Endothelial cell of umbilical vein (primary cell): ENCODE measurements around the gene MBD5. TPM values are rescaled to one million over a fixed set of nuclear protein-coding genes. Genes with fewer than 3 reads are reported as not detected.

Source experiments
- BruUV-seq: library from RNA; stranded (reverse); fragments of 400-500 nt; replicated peaks from 2 replicates; lab custom pipeline; 2021; lab: Mats Ljungman, UMichigan
- CTCF ChIA-PET: fragments of 300-600, 350-600 bp; sonication (Branson Sonifier 250); formaldehyde crosslinking; loops from one replicate; lab custom pipeline; 2021; ENCODE audit warnings: antibody characterized with exemption, inconsistent platforms; lab: Charles Lee
- POLR2A ChIA-PET: fragments of 300-600, 350-600 bp; sonication (Branson Sonifier 250); formaldehyde crosslinking; loops from one replicate; lab custom pipeline; 2021; ENCODE audit warnings: antibody characterized with exemption, inconsistent platforms; lab: Charles Lee
- DNase-seq: peaks from one replicate; pipeline ENCODE4 v3.0.0-alpha.2; 2011; ENCODE audit warnings: low read depth, low spot score
- FAIRE-seq: peaks from 2 replicates; lab custom pipeline; 2011; peaks lifted over from hg19 to GRCh38; lab: Jason Lieb, UNC
- H2AFZ ChIP-seq: 2 replicates; pipeline ENCODE4 v1.6.0; 2012; ENCODE audit warnings: low read depth, low read length, control low read depth, inconsistent platforms
- H3K27ac ChIP-seq: 2 replicates; pipeline ENCODE4 v1.5.1; 2011; ENCODE audit warnings: low read depth, mild to moderate bottlenecking, control low read depth, low read length, moderate library complexity; ENCODE audit not compliant: insufficient read depth
- H3K27me3 ChIP-seq, 2 experiments: 2 replicates each; pipeline versions ENCODE4 v1.6.0 to v1.6.1; 2011; ENCODE audit warnings: low read length in 2 of 2, mixed read lengths in 1 of 2; ENCODE audit not compliant: control insufficient read depth in 2 of 2, insufficient read depth in 2 of 2
- H3K36me3 ChIP-seq, 2 experiments: 2 replicates in 1 of 2; 3 replicates in 1 of 2; pipeline ENCODE4 v1.5.1; 2011; ENCODE audit warnings: low read length in 2 of 2, mild to moderate bottlenecking in 1 of 2, moderate library complexity in 1 of 2; ENCODE audit not compliant: control insufficient read depth in 2 of 2, insufficient read depth in 2 of 2; ENCODE audit errors: extremely low read depth in 1 of 2
- H3K4me1 ChIP-seq: 3 replicates; pipeline ENCODE4 v1.5.1; 2011; ENCODE audit warnings: mild to moderate bottlenecking, low read length; ENCODE audit not compliant: control insufficient read depth, insufficient read depth; ENCODE audit errors: extremely low read depth
- H3K4me2 ChIP-seq: 2 replicates; pipeline ENCODE4 v1.6.1; 2011; ENCODE audit warnings: low read length, control low read depth, mixed read lengths; ENCODE audit not compliant: insufficient read depth
- H3K4me3 ChIP-seq, 3 experiments: fragments of 200-600 bp in 1 of 3; sonication (generic), shearing (Covaris generic) in 1 of 3; replicated peaks in 1 of 3; 2 replicates each; pipeline ENCODE4 v1.5.1; 2011 to 2016; ENCODE audit warnings: control low read depth in 3 of 3, low read length in 3 of 3, mild to moderate bottlenecking in 2 of 3, inconsistent platforms in 1 of 3, low read depth in 1 of 3, moderate library complexity in 1 of 3; ENCODE audit not compliant: insufficient read depth in 1 of 3
- H3K79me2 ChIP-seq: 2 replicates; pipeline ENCODE4 v1.6.0; 2012; ENCODE audit warnings: low read length, inconsistent platforms; ENCODE audit not compliant: control insufficient read depth, insufficient read depth
- H3K9ac ChIP-seq: replicated peaks from 2 replicates; pipeline ENCODE3; 2011; ENCODE audit warnings: low read length, control low read depth; ENCODE audit not compliant: insufficient read depth; ENCODE audit errors: extremely low read depth
- H3K9me1 ChIP-seq: replicated peaks from 3 replicates; pipeline ENCODE4 v1.6.0; 2011; ENCODE audit warnings: mild to moderate bottlenecking, low read length; ENCODE audit not compliant: control insufficient read depth, insufficient read depth; ENCODE audit errors: extremely low read depth
- H3K9me3 ChIP-seq: replicated peaks from 2 replicates; pipeline ENCODE4 v1.5.1; 2012; ENCODE audit warnings: low read length, inconsistent platforms; ENCODE audit not compliant: control insufficient read depth, insufficient read depth
- H4K20me1 ChIP-seq: replicated peaks from 2 replicates; pipeline ENCODE3; 2011; ENCODE audit warnings: mild to moderate bottlenecking, low read length; ENCODE audit not compliant: control insufficient read depth, insufficient read depth; ENCODE audit errors: extremely low read depth
- EZH2 ChIP-seq: IDR thresholded peaks from 2 replicates; pipeline ENCODE4 v1.6.1; 2012; ENCODE audit warnings: borderline replicate concordance, low read depth, mild to moderate bottlenecking, moderate library complexity, low read length, inconsistent platforms; ENCODE audit not compliant: severe bottlenecking
- FOS ChIP-seq: IDR thresholded peaks from 2 replicates; pipeline ENCODE4 v1.6.1; 2011; ENCODE audit warnings: mild to moderate bottlenecking, low read length, moderate library complexity, borderline replicate concordance; ENCODE audit not compliant: insufficient read depth
- GATA2 ChIP-seq: IDR thresholded peaks from 2 replicates; pipeline ENCODE4 v1.7.0; 2011; ENCODE audit warnings: low read depth, mild to moderate bottlenecking, moderate library complexity, mixed read lengths, low read length; ENCODE audit not compliant: insufficient read length, insufficient read depth
- JUN ChIP-seq: IDR thresholded peaks from 2 replicates; pipeline ENCODE4 v1.6.1; 2011; ENCODE audit warnings: borderline replicate concordance, low read depth; ENCODE audit not compliant: insufficient read length, insufficient read depth
- MYC ChIP-seq: IDR thresholded peaks from one replicate; pipeline ENCODE4 v1.6.1; 2011; ENCODE audit warnings: mild to moderate bottlenecking, low read depth, low read length
- POLR2A ChIP-seq: IDR thresholded peaks from 2 replicates; pipeline ENCODE4 v1.6.1; 2012; ENCODE audit warnings: low read depth, mild to moderate bottlenecking, control low read depth, low read length
- POLR2AphosphoS5 ChIP-seq: IDR thresholded peaks from 2 replicates; pipeline ENCODE4 v1.6.1; 2012; ENCODE audit warnings: low read depth, mild to moderate bottlenecking, control low read depth, low read length, moderate library complexity; ENCODE audit not compliant: insufficient read depth
- dilution Hi-C: fragments of 300-500 bp; cut with MboI; formaldehyde crosslinking; loops from one replicate; pipeline ENCODE4 v1.15.0; 2019; ENCODE audit warnings: low sequenced_read_pairs; ENCODE audit not compliant: extremely low pct_ligation_motif_present
- intact Hi-C: fragments of 100-400 bp; cut with micrococcal nuclease; formaldehyde crosslinking; loops from one replicate; pipeline ENCODE4 v1.10.0; 2022
- polyA plus RNA-seq, 4 experiments: library from polyadenylated mRNA; depleted of rRNA in 3 of 4; stranded (reverse) in 3 of 4; unstranded in 1 of 4; fragments of >200 nt; gene quantifications; 2 replicates each; pipeline versions ENCODE4 v1.2.1 to v1.2.3, GENCODE V29; 2011 to 2012; ENCODE audit warnings: missing spikeins in 1 of 4
- total RNA-seq: library from RNA; stranded (reverse); gene quantifications from 2 replicates; pipeline ENCODE4 v1.2.3, GENCODE V29; 2021
- TF ChIP-seq, protein P1 (sequence below): IDR thresholded peaks from 2 replicates; pipeline ENCODE4 v1.6.1; 2011; ENCODE audit not compliant: insufficient read depth, insufficient read length
- TF ChIP-seq, protein P2 (sequence below), 2 donors: IDR thresholded peaks; 1 replicate in 1 of 2; 2 replicates in 1 of 2; pipeline ENCODE4 v1.5.1; 2011; ENCODE audit warnings: low read length in 2 of 2, mild to moderate bottlenecking in 2 of 2, moderate library complexity in 2 of 2, control low read depth in 1 of 2, inconsistent platforms in 1 of 2, low read depth in 1 of 2; ENCODE audit not compliant: insufficient read depth in 1 of 2; ENCODE audit errors: extremely low read depth in 1 of 2

The MBD5 gene
- total and polyA plus RNA-seq, 2 donors (not counting 3 experiments of a cell fraction or from before 2014, with no cell fraction given) = 11.3 to 37.0 TPM

DNA sequence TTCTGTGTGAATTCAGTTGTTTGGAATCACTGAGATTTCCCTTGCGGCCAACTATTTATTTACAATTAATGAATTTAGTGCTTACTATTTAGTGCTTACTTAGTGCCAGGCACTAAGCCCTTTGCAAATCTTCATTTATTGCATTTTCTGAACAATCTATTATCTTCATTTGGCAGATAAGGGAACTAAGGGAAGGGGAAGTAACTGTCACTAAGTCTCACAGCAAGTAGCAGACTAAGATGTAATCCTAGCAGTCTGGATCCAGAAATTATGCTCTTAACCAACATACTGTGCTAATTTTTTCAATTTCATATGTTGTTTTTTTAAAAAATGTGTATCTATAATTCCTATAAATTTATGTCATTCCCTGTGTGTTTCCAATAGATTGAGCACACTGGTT, 409.2 kb downstream of the MBD5 start:
- CTCF ChIA-PET = no interaction called here
- no peak overlapping the region for H3K27ac ChIP-seq
- no peak overlapping the region for H3K4me3 ChIP-seq
- intact Hi-C loops = no loop called here
- BruUV-seq = no TSS peak
- no peaks in the 10 kb centered on the region for H3K79me2 ChIP-seq
- dilution Hi-C loops = no loop called here
- no peaks in the 10 kb centered on the region for H3K9me1 ChIP-seq
- no peaks in the 10 kb centered on the region for H3K36me3 ChIP-seq
- H3K4me1 ChIP-seq = no peaks in the 10 kb centered on the region
- no peaks in the 10 kb centered on the region for H3K9me3 ChIP-seq
- H3K9ac ChIP-seq = no peak overlapping the region
- DNase-seq (no peak), FAIRE-seq (no peak)
- POLR2A ChIA-PET = no interaction called here
- no peak overlapping the region for H3K4me2 ChIP-seq
- no peaks in the 10 kb centered on the region for H4K20me1 ChIP-seq
- no peak overlapping the region for H2AFZ ChIP-seq
- H3K27me3 ChIP-seq = no peaks in the 10 kb centered on the region
- TF ChIP-seq FOS (no peak), GATA2 (no peak), POLR2A (no peak), JUN (no peak), MYC (no peak), POLR2AphosphoS5 (no peak), EZH2 (no peak)
- TF ChIP-seq, protein P1, sequence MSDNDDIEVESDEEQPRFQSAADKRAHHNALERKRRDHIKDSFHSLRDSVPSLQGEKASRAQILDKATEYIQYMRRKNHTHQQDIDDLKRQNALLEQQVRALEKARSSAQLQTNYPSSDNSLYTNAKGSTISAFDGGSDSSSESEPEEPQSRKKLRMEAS = no peak
- TF ChIP-seq, protein P2, sequence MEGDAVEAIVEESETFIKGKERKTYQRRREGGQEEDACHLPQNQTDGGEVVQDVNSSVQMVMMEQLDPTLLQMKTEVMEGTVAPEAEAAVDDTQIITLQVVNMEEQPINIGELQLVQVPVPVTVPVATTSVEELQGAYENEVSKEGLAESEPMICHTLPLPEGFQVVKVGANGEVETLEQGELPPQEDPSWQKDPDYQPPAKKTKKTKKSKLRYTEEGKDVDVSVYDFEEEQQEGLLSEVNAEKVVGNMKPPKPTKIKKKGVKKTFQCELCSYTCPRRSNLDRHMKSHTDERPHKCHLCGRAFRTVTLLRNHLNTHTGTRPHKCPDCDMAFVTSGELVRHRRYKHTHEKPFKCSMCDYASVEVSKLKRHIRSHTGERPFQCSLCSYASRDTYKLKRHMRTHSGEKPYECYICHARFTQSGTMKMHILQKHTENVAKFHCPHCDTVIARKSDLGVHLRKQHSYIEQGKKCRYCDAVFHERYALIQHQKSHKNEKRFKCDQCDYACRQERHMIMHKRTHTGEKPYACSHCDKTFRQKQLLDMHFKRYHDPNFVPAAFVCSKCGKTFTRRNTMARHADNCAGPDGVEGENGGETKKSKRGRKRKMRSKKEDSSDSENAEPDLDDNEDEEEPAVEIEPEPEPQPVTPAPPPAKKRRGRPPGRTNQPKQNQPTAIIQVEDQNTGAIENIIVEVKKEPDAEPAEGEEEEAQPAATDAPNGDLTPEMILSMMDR (IDR thresholded peaks at IDR 0.05; ENCODE audit: extremely low read depth in 1 of 2, insufficient read depth in 1 of 2, low read depth in 1 of 2, low read length in 2 of 2) = no peak
